Measurements from ENCODE around the gene GPC6.

The GPC6 gene

DNA sequence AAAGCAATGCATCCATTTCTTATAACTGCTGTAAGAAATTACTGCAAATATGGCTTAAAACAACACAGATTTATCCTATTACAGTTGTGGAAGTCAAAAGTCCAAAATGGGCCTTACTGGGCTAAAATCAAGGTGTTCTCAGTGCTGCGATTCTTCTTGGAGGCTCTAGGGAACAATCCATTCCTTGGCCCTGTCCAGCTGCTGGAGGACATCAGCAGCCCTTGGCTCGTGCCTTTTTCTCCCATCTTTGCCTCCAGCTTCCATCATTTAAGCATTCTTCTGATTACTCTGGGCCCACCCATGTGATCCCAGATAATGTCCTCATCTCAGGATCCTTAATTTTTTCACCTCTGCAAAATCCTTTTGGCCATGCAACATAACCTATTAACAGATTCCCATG lies 645.8 kb downstream of the GPC6 start:
- TF ChIP-seq, protein P1, sequence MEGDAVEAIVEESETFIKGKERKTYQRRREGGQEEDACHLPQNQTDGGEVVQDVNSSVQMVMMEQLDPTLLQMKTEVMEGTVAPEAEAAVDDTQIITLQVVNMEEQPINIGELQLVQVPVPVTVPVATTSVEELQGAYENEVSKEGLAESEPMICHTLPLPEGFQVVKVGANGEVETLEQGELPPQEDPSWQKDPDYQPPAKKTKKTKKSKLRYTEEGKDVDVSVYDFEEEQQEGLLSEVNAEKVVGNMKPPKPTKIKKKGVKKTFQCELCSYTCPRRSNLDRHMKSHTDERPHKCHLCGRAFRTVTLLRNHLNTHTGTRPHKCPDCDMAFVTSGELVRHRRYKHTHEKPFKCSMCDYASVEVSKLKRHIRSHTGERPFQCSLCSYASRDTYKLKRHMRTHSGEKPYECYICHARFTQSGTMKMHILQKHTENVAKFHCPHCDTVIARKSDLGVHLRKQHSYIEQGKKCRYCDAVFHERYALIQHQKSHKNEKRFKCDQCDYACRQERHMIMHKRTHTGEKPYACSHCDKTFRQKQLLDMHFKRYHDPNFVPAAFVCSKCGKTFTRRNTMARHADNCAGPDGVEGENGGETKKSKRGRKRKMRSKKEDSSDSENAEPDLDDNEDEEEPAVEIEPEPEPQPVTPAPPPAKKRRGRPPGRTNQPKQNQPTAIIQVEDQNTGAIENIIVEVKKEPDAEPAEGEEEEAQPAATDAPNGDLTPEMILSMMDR (IDR thresholded peaks at IDR 0.05; ENCODE audit: insufficient read depth, low read length, missing control alignments) = no peak
- no peak for DNase-seq (ENCODE audit: low read depth, low spot score)
- ChIA-PET POLR2A (interaction anchor here (0.7 kb wide), 1 partner anchor 24 kb away, joined by 6 read pairs; no protein-coding TSS in a partner anchor), CTCF (interaction anchor here (1.1 kb wide), 1 partner anchor 22 kb away, joined by 4 read pairs; no protein-coding TSS in a partner anchor)
- H3K4me3 ChIP-seq (ENCODE audit: low read depth, low read length) = no peak overlapping the region

DNA sequence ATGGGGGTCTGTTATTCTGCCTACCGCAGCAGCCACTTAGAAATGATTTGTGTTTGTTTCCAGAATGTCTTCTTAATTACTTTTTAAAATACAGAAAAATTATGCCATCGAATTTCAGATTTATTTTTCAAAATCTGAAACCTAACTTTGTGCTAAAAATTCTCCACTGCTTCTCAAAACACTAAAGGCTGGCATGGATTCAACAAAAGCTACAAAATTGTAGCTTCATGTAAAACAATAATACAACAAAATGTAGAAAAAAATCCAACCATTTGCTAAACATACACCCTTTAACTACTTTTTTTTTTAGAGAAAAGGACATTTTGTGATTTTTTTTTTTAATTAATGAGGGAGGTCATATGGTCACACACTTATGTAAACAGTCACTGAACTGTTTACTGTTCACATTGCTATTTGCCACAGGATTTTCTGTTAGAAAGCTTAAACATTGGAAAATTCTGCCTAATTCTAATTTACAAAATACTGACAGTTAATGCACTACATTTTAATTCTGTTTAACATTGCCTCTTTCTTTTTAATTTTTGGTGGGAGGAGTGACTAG lies 646.3 kb downstream of the GPC6 start:
- POLR2A ChIA-PET = interaction anchor here (0.7 kb wide), 1 partner anchor 24 kb away, joined by 6 read pairs; no protein-coding TSS in a partner anchor
- CTCF ChIA-PET = interaction anchor here (1.1 kb wide), 1 partner anchor 22 kb away, joined by 4 read pairs; no protein-coding TSS in a partner anchor
- DNase-seq (ENCODE audit: low read depth, low spot score) = no peak
- H3K4me3 ChIP-seq (ENCODE audit: low read depth, low read length) = no peak overlapping the region
- TF ChIP-seq, protein P1 (IDR thresholded peaks at IDR 0.05; ENCODE audit: insufficient read depth, low read length, missing control alignments) = no peak

DNA sequence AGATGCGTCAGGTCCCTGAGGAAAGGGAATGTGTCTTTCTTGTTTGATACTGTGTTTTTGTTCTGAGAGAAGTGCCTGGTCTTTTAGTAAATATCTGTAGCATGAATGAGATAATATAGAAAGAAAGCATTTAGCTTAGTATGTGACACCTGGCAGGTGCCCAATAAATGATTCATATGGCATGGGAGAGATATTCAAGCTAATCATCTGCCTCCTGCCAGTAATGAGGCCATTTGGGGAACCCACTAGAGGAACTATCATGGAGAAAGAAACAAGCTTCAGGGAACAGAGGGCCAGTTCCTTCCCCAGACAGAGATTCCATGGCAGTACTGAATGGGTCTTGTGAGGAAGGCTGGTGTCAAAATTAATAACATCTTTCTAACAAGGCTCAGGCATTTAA lies 648.9 kb downstream of the GPC6 start:
- ChIA-PET POLR2A (interaction anchor here (0.8 kb wide), 1 partner anchor 16 kb away, joined by 4 read pairs; no protein-coding TSS in a partner anchor), CTCF (no interaction called here)
- DNase-seq (ENCODE audit: low read depth, low spot score) = no peak
- no peak overlapping the region for H3K4me3 ChIP-seq (ENCODE audit: low read depth, low read length)
- TF ChIP-seq, protein P1 (IDR thresholded peaks at IDR 0.05; ENCODE audit: insufficient read depth, low read length, missing control alignments) = no peak

DNA sequence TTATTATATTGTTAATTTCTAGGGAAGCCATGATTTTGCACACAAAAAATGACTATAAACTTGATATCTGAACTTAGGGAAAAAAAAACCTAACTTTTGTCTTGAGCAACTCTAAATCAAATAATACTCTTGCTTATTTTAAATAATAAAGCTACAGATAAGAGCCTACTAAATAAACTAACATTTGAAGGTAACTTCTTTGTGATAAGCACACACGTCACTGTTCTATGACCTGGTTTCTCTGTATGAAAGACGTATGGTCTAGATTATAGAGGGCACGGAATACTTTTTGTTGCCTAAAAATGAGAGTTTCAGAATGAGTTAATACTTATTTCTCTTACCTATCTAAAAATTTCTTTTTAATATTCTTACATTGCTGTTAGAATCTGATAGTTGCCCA lies 649.6 kb downstream of the GPC6 start:
- no peak overlapping the region for H3K4me3 ChIP-seq (ENCODE audit: low read depth, low read length)
- ChIA-PET CTCF (no interaction called here), POLR2A (interaction anchor here (0.8 kb wide), 1 partner anchor 17 kb away, joined by 4 read pairs; no protein-coding TSS in a partner anchor)
- TF ChIP-seq, protein P1 (IDR thresholded peaks at IDR 0.05; ENCODE audit: insufficient read depth, low read length, missing control alignments) = no peak
- no peak for DNase-seq (ENCODE audit: low read depth, low spot score)

DNA sequence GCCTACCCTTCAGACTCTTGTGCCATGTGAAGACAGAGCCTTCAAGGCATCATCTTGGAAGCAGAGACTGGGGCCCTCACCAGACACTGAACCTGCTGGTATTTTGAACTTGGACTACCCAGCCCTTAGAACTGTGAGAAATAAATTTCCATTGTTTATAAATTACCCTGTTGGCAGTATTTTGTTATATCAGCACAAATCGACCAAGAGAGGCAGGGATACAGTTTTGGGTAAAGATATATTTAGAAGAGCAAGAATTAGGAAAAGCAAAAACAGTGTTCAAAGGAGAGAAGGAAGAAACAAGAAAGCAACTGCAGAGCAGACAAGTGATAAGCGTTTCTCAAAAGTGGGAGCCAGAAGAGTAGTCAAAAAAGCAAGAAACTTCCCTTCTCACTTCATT lies 652.1 kb downstream of the GPC6 start:
- ChIA-PET CTCF (no interaction called here), POLR2A (no interaction called here)
- no peak for DNase-seq (ENCODE audit: low read depth, low spot score)
- TF ChIP-seq, protein P1 (IDR thresholded peaks at IDR 0.05; ENCODE audit: insufficient read depth, low read length, missing control alignments) = no peak
- H3K4me3 ChIP-seq (ENCODE audit: low read depth, low read length) = no peak overlapping the region

DNA sequence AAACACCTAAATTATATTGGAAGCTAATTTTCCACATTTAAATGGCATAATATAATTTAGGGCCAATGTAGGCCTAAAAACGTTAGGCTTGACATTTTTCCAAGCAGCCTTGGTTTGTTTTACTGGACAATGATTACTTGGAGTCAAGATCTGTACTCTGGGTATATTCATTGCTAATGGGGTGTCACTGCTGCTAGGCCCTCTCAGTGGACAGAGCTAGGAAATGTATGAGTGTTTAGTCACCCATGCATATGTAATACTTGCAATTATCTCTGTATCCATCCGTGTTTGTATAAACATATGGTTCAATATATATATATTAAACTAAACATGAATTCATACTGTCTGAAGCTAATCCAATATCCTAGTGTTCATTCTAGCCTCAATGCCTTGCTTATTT lies 654.8 kb downstream of the GPC6 start:
- no peak overlapping the region for H3K4me3 ChIP-seq (ENCODE audit: low read depth, low read length)
- CTCF ChIA-PET = no interaction called here
- POLR2A ChIA-PET = no interaction called here
- TF ChIP-seq, protein P1 (IDR thresholded peaks at IDR 0.05; ENCODE audit: insufficient read depth, low read length, missing control alignments) = no peak
- no peak for DNase-seq (ENCODE audit: low read depth, low spot score)

Data from AG04449 (cell line).